ENCODE measurements around the gene EEF1AKMT4. TPM values are rescaled to one million over a fixed set of nuclear protein-coding genes. Genes with fewer than 3 reads are reported as not detected.

Gene EEF1AKMT4
- total and polyA plus RNA-seq, 3 donors from 2014 or later = 10.2 to 16.9 (median 15.0) TPM

DNA sequence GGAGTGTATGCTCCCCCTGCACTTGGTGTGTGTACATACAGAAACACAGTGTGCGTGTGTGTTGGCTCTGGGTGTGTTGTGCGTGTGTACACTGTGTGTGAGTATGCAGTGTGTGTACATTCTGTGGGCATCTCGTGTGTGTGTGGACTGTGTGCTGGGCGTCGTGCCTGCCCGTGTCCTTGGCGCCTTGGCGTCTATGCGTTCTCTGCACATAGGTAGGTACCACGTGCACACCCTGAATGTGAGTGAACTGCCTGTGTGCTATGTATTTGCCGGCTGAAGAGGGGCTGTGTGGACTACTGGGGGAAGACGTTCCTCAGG is 25.9 kb downstream of the EEF1AKMT4 start:
- Histone ChIP-seq H3K4me3 (peak overlapping the region in 1 of 2 donors; percentile 15), H3K36me3 (ENCODE audit: low read depth, missing control alignments) (no peaks in the 10 kb centered on the region), H3K9me3 (no peaks in the 10 kb centered on the region), H3K27me3 (no peaks in the 10 kb centered on the region), H3K27ac (no peak overlapping the region), H3K4me1 (no peaks in the 10 kb centered on the region)
- intact Hi-C loops (cut with DNase I; ENCODE audit: low total_unique reads) = no loop called here
- 46 to 64% methylated on average over 12 of the region's 12 CpGs for WGBS, 2 donors
- DNase-seq = no peak
- no peak for TF ChIP-seq CTCF (IDR thresholded peaks at IDR 0.05)
- TF ChIP-seq POLR2A (IDR thresholded peaks at IDR 0.05) = no peak

GRCh38 chr3:184275961-184276910 is 26.8 kb downstream of the EEF1AKMT4 start, which contains the start of gene ECE2:
TSS of gene ECE2 (plus strand) at chr3:184276022. CDS start at chr3:184276154, 132 bp downstream.
- Histone ChIP-seq H3K4me1 (no peaks in the 10 kb centered on the region), H3K36me3 (ENCODE audit: low read depth, missing control alignments) (no peaks in the 10 kb centered on the region), H3K4me3 (peak within 1 kb of the TSS; percentile 15 to 29), H3K9me3 (no peaks in the 10 kb centered on the region), H3K27ac (no peak within 1 kb of the TSS), H3K27me3 (no peaks in the 10 kb centered on the region)
- 12 to 60% methylated on average over 1 to 45 of the region's 65 CpGs for WGBS, 2 donors
- TF ChIP-seq POLR2A (IDR thresholded peaks at IDR 0.05) (no peak), CTCF (IDR thresholded peaks at IDR 0.05) (no peak)
- no peak for DNase-seq
- intact Hi-C loops (cut with DNase I; ENCODE audit: low total_unique reads) = no loop called here

- H3K27me3 ChIP-seq = no peaks in the 10 kb centered on the region
- DNase-seq = no peak
- H3K36me3 ChIP-seq (ENCODE audit: low read depth, missing control alignments) = no peaks in the 10 kb centered on the region
- TF ChIP-seq CTCF (IDR thresholded peaks at IDR 0.05) (no peak), POLR2A (IDR thresholded peaks at IDR 0.05) (no peak)
- H3K27ac ChIP-seq = no peak overlapping the region
- WGBS, 2 donors = 84 to 94% methylated on average over 6 of the region's 6 CpGs
- intact Hi-C loops (cut with DNase I; ENCODE audit: low total_unique reads) = no loop called here
- H3K4me1 ChIP-seq = no peaks in the 10 kb centered on the region
- no peak overlapping the region for H3K4me3 ChIP-seq
- H3K9me3 ChIP-seq = no peaks in the 10 kb centered on the region
Observed at GRCh38 chr3:184277366-184277765, 27.9 kb downstream of the EEF1AKMT4 start.

GRCh38 chr3:184282941-184283340 is 33.5 kb downstream of the EEF1AKMT4 start:
- no peak overlapping the region for H3K4me3 ChIP-seq
- WGBS, 2 donors = 89 to 95% methylated on average over 4 of the region's 4 CpGs
- TF ChIP-seq CTCF (IDR thresholded peaks at IDR 0.05) = no peak
- no peak for TF ChIP-seq POLR2A (IDR thresholded peaks at IDR 0.05)
- intact Hi-C loops (cut with DNase I; ENCODE audit: low total_unique reads) = no loop called here
- H3K27ac ChIP-seq = no peak overlapping the region
- DNase-seq = no peak
- no peaks in the 10 kb centered on the region for H3K4me1 ChIP-seq
- no peaks in the 10 kb centered on the region for H3K36me3 ChIP-seq (ENCODE audit: low read depth, missing control alignments)
- H3K27me3 ChIP-seq = no peaks in the 10 kb centered on the region
- H3K9me3 ChIP-seq = no peaks in the 10 kb centered on the region
